Right lobe of liver (tissue), 6 donors: ENCODE data around the gene LRRC42. TPM values are rescaled to one million over a fixed set of nuclear protein-coding genes. Genes with fewer than 3 reads are reported as not detected.

Experiments
- ATAC-seq, 4 donors: fragments of 200-7000 bp; cut with Tn5 transposase; one replicate each; pipeline ENCODE4 v1.9.1; 2020; ENCODE audit warnings: mild to moderate bottlenecking in 4 of 4, moderate library complexity in 4 of 4
- DNase-seq, 3 donors: peaks; one replicate each; pipeline ENCODE4 v3.0.0-alpha.2; 2020
- H3K27ac ChIP-seq, 3 donors: fragments of 200-600 bp; one replicate each; pipeline ENCODE4 v1.8.0; 2022
- H3K27me3 ChIP-seq, 2 donors: fragments of 200-600 bp; one replicate each; pipeline ENCODE4 v1.8.0; 2022
- H3K36me3 ChIP-seq, 4 donors: fragments of 200-600 bp; sonication (generic) in 1 of 4; one replicate each; pipeline versions ENCODE4 v1.5.1 to v1.8.0; 2017 to 2022; ENCODE audit warnings: control low read depth in 1 of 4
- H3K4me1 ChIP-seq, 4 donors: fragments of 200-600 bp; sonication (generic) in 1 of 4; one replicate each; pipeline versions ENCODE4 v1.5.1 to v1.8.0; 2017 to 2022; ENCODE audit warnings: control low read depth in 1 of 4
- H3K4me3 ChIP-seq, 3 donors: fragments of 200-600 bp; one replicate each; pipeline ENCODE4 v1.8.0; 2022
- H3K9me3 ChIP-seq, 4 donors: fragments of 200-600 bp; sonication (generic) in 1 of 4; one replicate each; pipeline versions ENCODE4 v1.5.1 to v1.8.0; 2017 to 2022; ENCODE audit warnings: control low read depth in 1 of 4
- POLR2A ChIP-seq: fragments of 450-650 bp; IDR thresholded peaks from one replicate; pipeline ENCODE4 v1.6.1; 2017; ENCODE audit warnings: antibody characterized with exemption, mild to moderate bottlenecking
- WGBS: methylation state at CpG from one replicate; pipeline ENCODE4 v1.1.6; 2018; ENCODE audit warnings: low coverage, low lambda C conversion rate; ENCODE audit not compliant: insufficient coverage; ENCODE audit errors: missing lambda C conversion rate; 5-methylcytosine and 5-hydroxymethylcytosine counted together
- intact Hi-C, 2 donors: fragments of 100-400 bp; cut with DNase I; formaldehyde crosslinking; loops; one replicate each; pipeline versions ENCODE4 v1.11.2 to v1.14.1; 2022
- total RNA-seq, 6 experiments: library from RNA; depleted of rRNA in 2 of 6; stranded (reverse); fragments of >200 nt in 2 of 6; fragmentation: NEBNext Ultra II Directional in 3 of 6; extraction: Animal tissue kit (Norgen Biotek cat#: 25700) in 3 of 6; gene quantifications; one replicate each; pipeline versions ENCODE4 v1.1.0 to v1.2.4, GENCODE V29; 2016 to 2023
- TF ChIP-seq, protein P1 (sequence below), 4 donors: fragments of 200-600 bp in 3 of 4; fragments of 450-650 bp in 1 of 4; IDR thresholded peaks; one replicate each; pipeline versions ENCODE4 v1.5.1 to v1.8.0; 2016 to 2022; ENCODE audit warnings: antibody characterized with exemption in 4 of 4, mild to moderate bottlenecking in 2 of 4
- donor health status: DM: no; HTN: yes; CAD: no.
- donor health status: DM: no; HTN: no; CAD: no.
- donor health status: DM: no; HTN: no; CAD: no.
- donor health status: DM: no; HTN: yes; CAD: no.
- donor health status: DM: no; HTN: yes; CAD: no.

Gene LRRC42
- total RNA-seq, 6 experiments from 2014 or later: 9.7 to 19.9 (median 14.8) TPM

DNA sequence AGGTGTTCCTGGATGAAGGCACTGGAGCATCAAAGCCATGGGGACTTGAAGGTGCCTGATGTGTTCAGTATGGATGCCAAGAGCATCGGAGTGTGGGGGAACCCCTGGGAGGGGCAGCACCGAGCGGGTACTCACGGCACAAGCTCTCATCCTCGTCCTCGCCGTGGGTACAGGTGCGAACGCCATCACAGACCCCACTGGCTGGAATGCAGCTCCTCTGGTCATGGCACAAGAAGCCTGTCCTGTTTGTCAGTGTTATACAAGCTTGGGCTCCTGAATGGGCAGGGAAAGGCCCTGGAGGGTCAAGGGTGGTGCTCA is 65.8 kb downstream of the LRRC42 start:
- no peaks in the 10 kb centered on the region for H3K27me3 ChIP-seq
- no peak overlapping the region for H3K4me3 ChIP-seq
- no peak overlapping the region for H3K27ac ChIP-seq
- no peaks in the 10 kb centered on the region for H3K9me3 ChIP-seq
- ATAC-seq (no peak), DNase-seq (peak in 1 of 3 donors; percentile 35)
- peaks cover 0 to 17% (median 0%) of the 10 kb centered on the region in 4 donors for H3K4me1 ChIP-seq
- no peak for TF ChIP-seq POLR2A
- TF ChIP-seq, protein P1, sequence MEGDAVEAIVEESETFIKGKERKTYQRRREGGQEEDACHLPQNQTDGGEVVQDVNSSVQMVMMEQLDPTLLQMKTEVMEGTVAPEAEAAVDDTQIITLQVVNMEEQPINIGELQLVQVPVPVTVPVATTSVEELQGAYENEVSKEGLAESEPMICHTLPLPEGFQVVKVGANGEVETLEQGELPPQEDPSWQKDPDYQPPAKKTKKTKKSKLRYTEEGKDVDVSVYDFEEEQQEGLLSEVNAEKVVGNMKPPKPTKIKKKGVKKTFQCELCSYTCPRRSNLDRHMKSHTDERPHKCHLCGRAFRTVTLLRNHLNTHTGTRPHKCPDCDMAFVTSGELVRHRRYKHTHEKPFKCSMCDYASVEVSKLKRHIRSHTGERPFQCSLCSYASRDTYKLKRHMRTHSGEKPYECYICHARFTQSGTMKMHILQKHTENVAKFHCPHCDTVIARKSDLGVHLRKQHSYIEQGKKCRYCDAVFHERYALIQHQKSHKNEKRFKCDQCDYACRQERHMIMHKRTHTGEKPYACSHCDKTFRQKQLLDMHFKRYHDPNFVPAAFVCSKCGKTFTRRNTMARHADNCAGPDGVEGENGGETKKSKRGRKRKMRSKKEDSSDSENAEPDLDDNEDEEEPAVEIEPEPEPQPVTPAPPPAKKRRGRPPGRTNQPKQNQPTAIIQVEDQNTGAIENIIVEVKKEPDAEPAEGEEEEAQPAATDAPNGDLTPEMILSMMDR (IDR thresholded peaks at IDR 0.05): no peak
- no peaks in the 10 kb centered on the region for H3K36me3 ChIP-seq
- WGBS: no CpG with 5 or more reads among the region's 9 CpGs
- intact Hi-C loops: no loop called here

DNA sequence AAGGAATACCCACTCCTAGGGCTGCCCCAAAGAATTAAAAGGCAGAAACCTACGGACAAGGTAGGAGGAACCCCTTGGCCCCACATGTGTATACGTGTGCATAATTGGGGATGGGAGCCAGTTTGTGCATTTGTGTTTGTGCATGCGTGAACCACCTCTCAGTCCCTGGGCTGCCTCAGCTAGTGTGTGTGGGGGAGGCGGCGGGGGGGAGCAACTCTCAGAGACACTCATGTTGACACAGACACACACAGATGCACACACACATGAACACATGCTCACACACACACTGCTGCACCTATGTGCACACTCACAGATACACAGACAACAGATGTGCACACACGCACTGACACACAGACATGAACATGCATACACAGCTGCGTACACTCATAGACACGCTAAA is 66.7 kb downstream of the LRRC42 start:
- TF ChIP-seq, protein P1 (IDR thresholded peaks at IDR 0.05): no peak
- TF ChIP-seq POLR2A: no peak
- intact Hi-C loops: no loop called here
- 69% methylated on average over 5 of the region's 8 CpGs for WGBS
- Histone ChIP-seq H3K36me3 (no peaks in the 10 kb centered on the region), H3K4me1 (peaks cover 0 to 19% (median 0%) of the 10 kb centered on the region in 4 donors), H3K9me3 (no peaks in the 10 kb centered on the region), H3K4me3 (no peak overlapping the region), H3K27me3 (no peaks in the 10 kb centered on the region), H3K27ac (no peak overlapping the region)
- ATAC-seq (no peak), DNase-seq (peak in 1 of 3 donors; percentile 14)

DNA sequence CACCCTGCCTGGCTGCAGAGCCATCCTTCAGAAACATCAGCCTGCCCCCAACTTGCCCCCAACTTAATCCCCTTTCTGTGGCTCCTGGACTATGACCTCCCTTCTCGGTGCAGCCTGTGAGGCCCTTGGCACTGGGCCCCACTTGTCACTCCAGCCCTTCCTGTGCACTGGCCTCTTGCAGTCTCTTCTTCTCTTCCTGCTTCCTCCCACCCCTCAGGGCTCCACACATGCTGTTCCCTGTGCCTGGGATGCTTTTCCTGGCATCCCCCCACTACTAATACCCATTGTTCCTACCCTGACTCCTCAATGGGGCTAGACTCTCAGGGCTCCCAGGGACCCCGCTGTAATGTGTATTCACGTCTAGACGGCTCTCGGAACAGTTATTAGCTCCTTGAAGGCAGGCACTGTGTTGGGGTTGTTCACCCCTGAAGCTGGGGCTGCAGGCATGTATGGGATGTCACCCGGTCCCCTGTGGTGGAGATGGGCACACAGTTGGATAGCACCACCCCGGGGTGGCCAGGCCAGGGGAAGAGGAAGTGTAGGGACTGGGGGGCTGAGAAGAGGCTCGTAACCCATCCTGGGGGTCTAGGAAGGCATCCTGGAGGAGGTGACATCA is 67.4 kb downstream of the LRRC42 start:
- Histone ChIP-seq H3K27me3 (no peaks in the 10 kb centered on the region), H3K4me3 (no peak overlapping the region), H3K27ac (no peak overlapping the region), H3K9me3 (no peaks in the 10 kb centered on the region), H3K4me1 (peaks cover 0 to 19% (median 0%) of the 10 kb centered on the region in 4 donors), H3K36me3 (no peaks in the 10 kb centered on the region)
- no peak for ATAC-seq
- TF ChIP-seq POLR2A: no peak
- TF ChIP-seq, protein P1 (IDR thresholded peaks at IDR 0.05): no peak
- WGBS: 50% methylated on average over 4 of the region's 8 CpGs
- intact Hi-C loops: no loop called here
- DNase-seq: peak in 1 of 3 donors; percentile 44

DNA sequence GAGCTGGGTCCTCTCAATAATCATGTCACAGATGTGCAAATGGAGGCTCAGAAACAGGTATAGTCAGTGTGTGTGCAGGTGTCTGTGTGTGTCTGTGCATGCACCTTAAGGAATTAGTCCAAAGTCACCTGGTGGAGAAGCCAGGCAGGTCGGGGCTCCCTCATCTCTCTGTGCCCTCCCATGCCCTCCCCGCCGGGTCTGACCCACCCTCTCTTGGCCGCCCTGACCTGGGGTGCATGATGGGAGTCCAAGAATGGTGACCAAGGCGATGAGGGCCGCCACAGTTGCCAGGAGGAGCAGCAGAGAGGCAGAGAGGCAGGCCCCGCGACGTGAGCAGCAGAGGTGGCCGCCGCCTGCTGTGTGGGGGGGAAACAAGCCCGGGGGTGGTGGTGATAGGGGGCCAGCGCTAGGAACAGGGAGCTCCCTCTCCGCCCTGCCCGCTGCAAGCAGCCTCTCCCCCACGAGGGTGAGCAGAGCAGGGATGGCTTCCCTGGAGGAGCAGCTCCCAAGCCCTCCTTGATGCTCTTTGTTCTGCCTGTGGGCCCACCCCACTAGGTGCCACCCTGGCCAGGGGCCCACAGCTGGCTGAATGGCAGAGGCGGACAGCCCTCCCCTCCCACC is 68.0 kb downstream of the LRRC42 start:
- ATAC-seq (no peak), DNase-seq (peak in 1 of 3 donors; percentile 37)
- 40% methylated on average over 1 of the region's 17 CpGs for WGBS

More for the DNA sequence above, 68.0 kb downstream of the LRRC42 start:
- Histone ChIP-seq H3K36me3 (no peaks in the 10 kb centered on the region), H3K4me1 (peaks cover 0 to 19% (median 0%) of the 10 kb centered on the region in 4 donors), H3K27me3 (no peaks in the 10 kb centered on the region), H3K4me3 (no peak overlapping the region), H3K27ac (no peak overlapping the region), H3K9me3 (no peaks in the 10 kb centered on the region)
- TF ChIP-seq POLR2A: no peak
- TF ChIP-seq, protein P1 (IDR thresholded peaks at IDR 0.05): no peak
- intact Hi-C loops: no loop called here
